ENCODE measurements around the gene PREPL. TPM values are rescaled to one million over a fixed set of nuclear protein-coding genes. Genes with fewer than 3 reads are reported as not detected.

PREPL gene
- total and polyA plus RNA-seq, 7 experiments from 2014 or later = 16.8 to 41.9 (median 25.8) TPM

- ATAC-seq (no peak), DNase-seq (no peak)
- H3K4me1 Mint-ChIP-seq = peaks cover 0 to 9% (median 3%) of the 10 kb centered on the region in 7 donors
- H3K36me3 Mint-ChIP-seq = peaks cover 17 to 68% (median 47%) of the 10 kb centered on the region in 5 donors
- H3K9me3 ChIP-seq (ENCODE audit: control insufficient read depth in 2 of 3, low read length in 3 of 3) = no peaks in the 10 kb centered on the region
- H3K9me3 Mint-ChIP-seq = no peaks in the 10 kb centered on the region
- no peaks in the 10 kb centered on the region for H3K4me1 ChIP-seq (ENCODE audit: control insufficient read depth in 2 of 2, insufficient read depth in 2 of 2, low read length in 2 of 2)
- no peak overlapping the region for H3K4me3 Mint-ChIP-seq
- H3K27me3 ChIP-seq (ENCODE audit: control insufficient read depth in 2 of 2, insufficient read depth in 2 of 2, low read length in 2 of 2) = no peaks in the 10 kb centered on the region
- ChIA-PET POLR2A (interaction anchor here (0.7 kb wide), 1 partner anchor 35 kb away, joined by 3 read pairs; the partner anchor contains the start of genes CAMKMT and PREPL), CTCF (interaction anchor here (0.6 kb wide), 1 partner anchor 36 kb away, joined by 6 read pairs; no protein-coding TSS in a partner anchor)
- H3K27me3 Mint-ChIP-seq = no peaks in the 10 kb centered on the region
- H3K27ac Mint-ChIP-seq = peak overlapping the region in 1 of 9 donors; percentile 40
- no peak overlapping the region for H3K4me3 ChIP-seq (ENCODE audit: low read length)
- intact Hi-C loops (cut with micrococcal nuclease) = no loop called here
- no peak overlapping the region for H3K27ac ChIP-seq (ENCODE audit: low read depth, low read length)
- H3K36me3 ChIP-seq (ENCODE audit: control insufficient read depth in 2 of 3, insufficient read depth in 3 of 3, low read length in 3 of 3) = peaks cover 10 to 58% (median 21%) of the 10 kb centered on the region in 3 experiments
Observed at GRCh38 chr2:44326548-44327264, 34.6 kb downstream of the PREPL start.

- Mint-ChIP-seq H3K9me3 (no peaks in the 10 kb centered on the region), H3K36me3 (peaks cover 13 to 66% (median 46%) of the 10 kb centered on the region in 5 donors), H3K27ac (no peak overlapping the region), H3K4me3 (no peak overlapping the region), H3K4me1 (peaks cover 0 to 9% (median 2%) of the 10 kb centered on the region in 7 donors), H3K27me3 (no peaks in the 10 kb centered on the region)
- Histone ChIP-seq H3K36me3 (ENCODE audit: control insufficient read depth in 2 of 3, insufficient read depth in 3 of 3, low read length in 3 of 3) (peaks cover 16 to 62% (median 26%) of the 10 kb centered on the region in 3 experiments), H3K4me1 (ENCODE audit: control insufficient read depth in 2 of 2, insufficient read depth in 2 of 2, low read length in 2 of 2) (no peaks in the 10 kb centered on the region), H3K9me3 (ENCODE audit: control insufficient read depth in 2 of 3, low read length in 3 of 3) (no peaks in the 10 kb centered on the region), H3K4me3 (ENCODE audit: low read length) (no peak overlapping the region), H3K27me3 (ENCODE audit: control insufficient read depth in 2 of 2, insufficient read depth in 2 of 2, low read length in 2 of 2) (no peaks in the 10 kb centered on the region), H3K27ac (ENCODE audit: low read depth, low read length) (no peak overlapping the region)
- DNase-seq (no peak), ATAC-seq (no peak)
- POLR2A ChIA-PET = no interaction called here
- intact Hi-C loops (cut with micrococcal nuclease) = no loop called here
- CTCF ChIA-PET = no interaction called here
Observed at GRCh38 chr2:44325897-44326296, 35.4 kb downstream of the PREPL start.

- H3K36me3 ChIP-seq (ENCODE audit: control insufficient read depth in 2 of 3, insufficient read depth in 3 of 3, low read length in 3 of 3) = peaks cover 23 to 71% (median 26%) of the 10 kb centered on the region in 3 experiments
- intact Hi-C loops (cut with micrococcal nuclease) = no loop called here
Observed at GRCh38 chr2:44324971-44325426, 36.3 kb downstream of the PREPL start.

GRCh38 chr2:44321360-44321759 lies 39.9 kb downstream of the PREPL start:
- Mint-ChIP-seq H3K9me3 (no peaks in the 10 kb centered on the region), H3K27me3 (no peaks in the 10 kb centered on the region), H3K4me1 (peaks cover 0 to 2% (median 0%) of the 10 kb centered on the region in 7 donors), H3K4me3 (no peak overlapping the region), H3K36me3 (peaks cover 8 to 74% (median 44%) of the 10 kb centered on the region in 5 donors), H3K27ac (no peak overlapping the region)
- intact Hi-C loops (cut with micrococcal nuclease) = no loop called here
- Histone ChIP-seq H3K27ac (ENCODE audit: low read depth, low read length) (no peak overlapping the region), H3K27me3 (ENCODE audit: control insufficient read depth in 2 of 2, insufficient read depth in 2 of 2, low read length in 2 of 2) (no peaks in the 10 kb centered on the region), H3K4me1 (ENCODE audit: control insufficient read depth in 2 of 2, insufficient read depth in 2 of 2, low read length in 2 of 2) (no peaks in the 10 kb centered on the region), H3K9me3 (ENCODE audit: control insufficient read depth in 2 of 3, low read length in 3 of 3) (no peaks in the 10 kb centered on the region), H3K36me3 (ENCODE audit: control insufficient read depth in 2 of 3, insufficient read depth in 3 of 3, low read length in 3 of 3) (peaks cover 21 to 66% (median 23%) of the 10 kb centered on the region in 3 experiments), H3K4me3 (ENCODE audit: low read length) (no peak overlapping the region)
- ATAC-seq (no peak), DNase-seq (no peak)
- POLR2A ChIA-PET = no interaction called here
- CTCF ChIA-PET = no interaction called here

More at GRCh38 chr2:44324971-44325426, 36.3 kb downstream of the PREPL start:
- Histone ChIP-seq H3K4me3 (ENCODE audit: low read length) (no peak overlapping the region), H3K4me1 (ENCODE audit: control insufficient read depth in 2 of 2, insufficient read depth in 2 of 2, low read length in 2 of 2) (no peaks in the 10 kb centered on the region), H3K9me3 (ENCODE audit: control insufficient read depth in 2 of 3, low read length in 3 of 3) (no peaks in the 10 kb centered on the region), H3K27me3 (ENCODE audit: control insufficient read depth in 2 of 2, insufficient read depth in 2 of 2, low read length in 2 of 2) (no peaks in the 10 kb centered on the region), H3K27ac (ENCODE audit: low read depth, low read length) (no peak overlapping the region)
- ChIA-PET CTCF (interaction anchor here (0.6 kb wide), 1 partner anchor 36 kb away, joined by 3 read pairs; no protein-coding TSS in a partner anchor), POLR2A (no interaction called here)
- Mint-ChIP-seq H3K9me3 (no peaks in the 10 kb centered on the region), H3K27me3 (no peaks in the 10 kb centered on the region), H3K4me3 (no peak overlapping the region), H3K27ac (peak overlapping the region in 1 of 9 donors; percentile 24), H3K36me3 (peaks cover 13 to 72% (median 43%) of the 10 kb centered on the region in 5 donors), H3K4me1 (peaks cover 0 to 2% (median 0%) of the 10 kb centered on the region in 7 donors)
- no peak for ATAC-seq
- DNase-seq = no peak

- H3K9me3 Mint-ChIP-seq = no peaks in the 10 kb centered on the region
- no peaks in the 10 kb centered on the region for H3K27me3 Mint-ChIP-seq
- no peak overlapping the region for H3K27ac Mint-ChIP-seq
- Histone ChIP-seq H3K4me3 (ENCODE audit: low read length) (no peak overlapping the region), H3K36me3 (ENCODE audit: control insufficient read depth in 2 of 3, insufficient read depth in 3 of 3, low read length in 3 of 3) (peaks cover 21 to 65% (median 23%) of the 10 kb centered on the region in 3 experiments), H3K27me3 (ENCODE audit: control insufficient read depth in 2 of 2, insufficient read depth in 2 of 2, low read length in 2 of 2) (no peaks in the 10 kb centered on the region), H3K27ac (ENCODE audit: low read depth, low read length) (no peak overlapping the region), H3K4me1 (ENCODE audit: control insufficient read depth in 2 of 2, insufficient read depth in 2 of 2, low read length in 2 of 2) (no peaks in the 10 kb centered on the region), H3K9me3 (ENCODE audit: control insufficient read depth in 2 of 3, low read length in 3 of 3) (no peaks in the 10 kb centered on the region)
- ATAC-seq (no peak), DNase-seq (no peak)
- peaks cover 0 to 2% (median 0%) of the 10 kb centered on the region in 7 donors for H3K4me1 Mint-ChIP-seq
- H3K36me3 Mint-ChIP-seq = peaks cover 14 to 76% (median 49%) of the 10 kb centered on the region in 5 donors
- POLR2A ChIA-PET = no interaction called here
- intact Hi-C loops (cut with micrococcal nuclease) = no loop called here
- H3K4me3 Mint-ChIP-seq = no peak overlapping the region
- CTCF ChIA-PET = no interaction called here
Observed at GRCh38 chr2:44320832-44321231, 40.5 kb downstream of the PREPL start.

GRCh38 chr2:44315945-44316344 lies 45.3 kb downstream of the PREPL start:
- peaks cover 15 to 84% (median 66%) of the 10 kb centered on the region in 5 donors for H3K36me3 Mint-ChIP-seq

More at GRCh38 chr2:44315945-44316344, 45.3 kb downstream of the PREPL start:
- no peaks in the 10 kb centered on the region for H3K27me3 ChIP-seq (ENCODE audit: control insufficient read depth in 2 of 2, insufficient read depth in 2 of 2, low read length in 2 of 2)
- intact Hi-C loops (cut with micrococcal nuclease) = no loop called here
- DNase-seq (no peak), ATAC-seq (no peak)
- H3K4me3 ChIP-seq (ENCODE audit: low read length) = no peak overlapping the region
- H3K4me1 Mint-ChIP-seq = no peaks in the 10 kb centered on the region
- peaks cover 0 to 25% (median 15%) of the 10 kb centered on the region in 11 donors for H3K9me3 Mint-ChIP-seq
- no peaks in the 10 kb centered on the region for H3K27me3 Mint-ChIP-seq
- H3K4me1 ChIP-seq (ENCODE audit: control insufficient read depth in 2 of 2, insufficient read depth in 2 of 2, low read length in 2 of 2) = no peaks in the 10 kb centered on the region
- peaks cover 4 to 42% (median 8%) of the 10 kb centered on the region in 3 experiments for H3K36me3 ChIP-seq (ENCODE audit: control insufficient read depth in 2 of 3, insufficient read depth in 3 of 3, low read length in 3 of 3)
- H3K27ac Mint-ChIP-seq = no peak overlapping the region
- no peak overlapping the region for H3K4me3 Mint-ChIP-seq
- POLR2A ChIA-PET = no interaction called here
- no peak overlapping the region for H3K27ac ChIP-seq (ENCODE audit: low read depth, low read length)
- peaks cover 0 to 5% (median 0%) of the 10 kb centered on the region in 3 experiments for H3K9me3 ChIP-seq (ENCODE audit: control insufficient read depth in 2 of 3, low read length in 3 of 3)
- CTCF ChIA-PET = interaction anchor here (0.6 kb wide), 1 partner anchor 72 kb away, joined by 3 read pairs; no protein-coding TSS in a partner anchor
